Lower lobe of right lung (tissue), 2 donors: ENCODE results near the gene PTPN6. TPM values are rescaled to one million over a fixed set of nuclear protein-coding genes. Genes with fewer than 3 reads are reported as not detected.

ENCODE experiments used
- ATAC-seq, 2 donors: fragments of 200-7000 bp; cut with Tn5 transposase; one replicate each; pipeline ENCODE4 v1.9.1; 2020 to 2022; ENCODE audit warnings: mild to moderate bottlenecking in 2 of 2, moderate library complexity in 2 of 2
- DNase-seq: peaks from one replicate; pipeline ENCODE4 v3.0.0-alpha.2; 2020
- H3K27ac ChIP-seq: fragments of 200-600 bp; one replicate; pipeline ENCODE4 v1.8.0; 2022
- H3K27me3 ChIP-seq: fragments of 200-600 bp; one replicate; pipeline ENCODE4 v1.8.0; 2022; ENCODE audit warnings: low read depth
- H3K36me3 ChIP-seq: fragments of 200-600 bp; one replicate; pipeline ENCODE4 v1.8.0; 2022; ENCODE audit warnings: mild to moderate bottlenecking
- H3K4me1 ChIP-seq: fragments of 200-600 bp; one replicate; pipeline ENCODE4 v1.8.0; 2022
- H3K4me3 ChIP-seq: fragments of 200-600 bp; one replicate; pipeline ENCODE4 v1.8.0; 2022; ENCODE audit warnings: mild to moderate bottlenecking
- H3K9me3 ChIP-seq: fragments of 200-600 bp; one replicate; pipeline ENCODE4 v1.8.0; 2022
- intact Hi-C: fragments of 100-400 bp; cut with DNase I; formaldehyde crosslinking; loops from one replicate; pipeline ENCODE4 v1.11.0; 2022
- total RNA-seq: library from RNA; stranded (reverse); fragmentation: NEBNext Ultra II Directional; extraction: Animal tissue kit (Norgen Biotek cat#: 25700); gene quantifications from one replicate; pipeline ENCODE4 v1.2.1, GENCODE V29; 2021
- TF ChIP-seq, protein P1 (sequence below): fragments of 200-600 bp; IDR thresholded peaks from one replicate; pipeline ENCODE4 v1.8.0; 2022; ENCODE audit warnings: antibody characterized with exemption, mild to moderate bottlenecking
- donor health status: DM: no; HTN: yes; CAD: no; lungs with severe emphysema.

Gene PTPN6
- total RNA-seq, 1 donor from 2014 or later: 209 TPM

GRCh38 chr12:6921996-6922946, 28.9 kb upstream of the PTPN6 start:
- Histone ChIP-seq H3K9me3 (no peaks in the 10 kb centered on the region), H3K4me1 (peaks cover 34% of the 10 kb centered on the region), H3K27me3 (no peaks in the 10 kb centered on the region), H3K27ac (no peak overlapping the region), H3K4me3 (no peak overlapping the region), H3K36me3 (peaks cover 22% of the 10 kb centered on the region)
- TF ChIP-seq, protein P1, sequence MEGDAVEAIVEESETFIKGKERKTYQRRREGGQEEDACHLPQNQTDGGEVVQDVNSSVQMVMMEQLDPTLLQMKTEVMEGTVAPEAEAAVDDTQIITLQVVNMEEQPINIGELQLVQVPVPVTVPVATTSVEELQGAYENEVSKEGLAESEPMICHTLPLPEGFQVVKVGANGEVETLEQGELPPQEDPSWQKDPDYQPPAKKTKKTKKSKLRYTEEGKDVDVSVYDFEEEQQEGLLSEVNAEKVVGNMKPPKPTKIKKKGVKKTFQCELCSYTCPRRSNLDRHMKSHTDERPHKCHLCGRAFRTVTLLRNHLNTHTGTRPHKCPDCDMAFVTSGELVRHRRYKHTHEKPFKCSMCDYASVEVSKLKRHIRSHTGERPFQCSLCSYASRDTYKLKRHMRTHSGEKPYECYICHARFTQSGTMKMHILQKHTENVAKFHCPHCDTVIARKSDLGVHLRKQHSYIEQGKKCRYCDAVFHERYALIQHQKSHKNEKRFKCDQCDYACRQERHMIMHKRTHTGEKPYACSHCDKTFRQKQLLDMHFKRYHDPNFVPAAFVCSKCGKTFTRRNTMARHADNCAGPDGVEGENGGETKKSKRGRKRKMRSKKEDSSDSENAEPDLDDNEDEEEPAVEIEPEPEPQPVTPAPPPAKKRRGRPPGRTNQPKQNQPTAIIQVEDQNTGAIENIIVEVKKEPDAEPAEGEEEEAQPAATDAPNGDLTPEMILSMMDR: no peak
- ATAC-seq (no peak), DNase-seq (peak; percentile 29)
- intact Hi-C loops: no loop called here

- H3K4me1 ChIP-seq: peaks cover 35% of the 10 kb centered on the region
Measured at GRCh38 chr12:6923003-6923732, 28.0 kb upstream of the PTPN6 start.

GRCh38 chr12:6923851-6924250, 27.3 kb upstream of the PTPN6 start:
- peak; percentile 21 for DNase-seq
- TF ChIP-seq, protein P1: no peak
- Histone ChIP-seq H3K4me3 (no peak overlapping the region), H3K9me3 (no peaks in the 10 kb centered on the region), H3K4me1 (peaks cover 35% of the 10 kb centered on the region), H3K27ac (peak overlapping the region; percentile 86), H3K27me3 (no peaks in the 10 kb centered on the region), H3K36me3 (peaks cover 22% of the 10 kb centered on the region)
- intact Hi-C loops: no loop called here
- ATAC-seq: no peak

More at GRCh38 chr12:6923003-6923732, 28.0 kb upstream of the PTPN6 start:
- H3K27me3 ChIP-seq: no peaks in the 10 kb centered on the region
- H3K4me3 ChIP-seq: no peak overlapping the region
- intact Hi-C loops: no loop called here
- peaks cover 22% of the 10 kb centered on the region for H3K36me3 ChIP-seq
- DNase-seq (peak; percentile 10), ATAC-seq (no peak)
- TF ChIP-seq, protein P1: no peak
- H3K9me3 ChIP-seq: no peaks in the 10 kb centered on the region
- H3K27ac ChIP-seq: no peak overlapping the region

- intact Hi-C loops: no loop called here
- DNase-seq: no peak
- no peaks in the 10 kb centered on the region for H3K27me3 ChIP-seq
- H3K9me3 ChIP-seq: no peaks in the 10 kb centered on the region
- TF ChIP-seq, protein P1: no peak
- peak overlapping the region; percentile 86 for H3K27ac ChIP-seq
- H3K36me3 ChIP-seq: peaks cover 12% of the 10 kb centered on the region
- peaks cover 48% of the 10 kb centered on the region for H3K4me1 ChIP-seq
- peak overlapping the region; percentile 81 for H3K4me3 ChIP-seq
- no peak for ATAC-seq
Measured at GRCh38 chr12:6925239-6925539, 26.0 kb upstream of the PTPN6 start.

DNA sequence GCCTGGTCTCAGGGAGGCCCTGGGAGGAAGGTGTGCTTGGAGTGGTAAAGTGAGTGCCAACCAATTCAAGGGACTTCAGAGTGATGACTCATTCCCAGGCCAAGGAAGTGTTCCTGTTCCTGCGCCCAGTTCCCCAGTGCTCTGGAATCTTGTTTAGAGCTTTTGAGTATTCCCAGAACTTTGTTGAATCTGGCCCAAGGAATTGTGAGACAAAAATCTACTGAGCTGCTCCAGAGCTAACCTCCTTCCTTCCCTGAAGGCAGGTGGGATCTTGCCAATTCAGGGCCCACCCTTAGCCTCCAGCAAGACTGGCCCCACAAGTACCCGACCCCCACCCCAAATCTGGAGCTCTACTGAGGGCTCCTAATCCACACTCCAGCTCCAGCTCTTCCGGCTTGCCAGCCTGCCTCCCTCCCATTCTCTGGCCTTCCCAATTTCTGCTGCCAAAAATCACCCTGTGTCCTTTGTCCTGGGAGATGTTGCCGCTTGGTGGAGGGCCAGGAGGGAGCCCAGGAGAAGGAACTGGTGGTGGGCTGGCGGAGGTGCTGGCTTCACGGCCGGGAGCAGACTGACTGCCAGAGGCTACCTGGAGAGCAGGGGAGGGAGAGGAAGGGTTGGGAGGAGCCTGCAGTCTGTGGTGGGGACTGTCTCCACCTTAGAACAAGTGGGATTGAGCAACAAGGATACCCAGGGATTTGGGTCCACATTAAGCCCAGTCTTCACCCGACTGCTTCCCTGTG, 25.4 kb upstream of the PTPN6 start:
- peak; percentile 70 for DNase-seq
- H3K27me3 ChIP-seq: no peaks in the 10 kb centered on the region
- peaks cover 53% of the 10 kb centered on the region for H3K4me1 ChIP-seq
- peak overlapping the region; percentile 86 for H3K27ac ChIP-seq
- intact Hi-C loops: no loop called here
- peak; percentile 85 to 86 for ATAC-seq
- peaks cover 12% of the 10 kb centered on the region for H3K36me3 ChIP-seq
- H3K4me3 ChIP-seq: peak overlapping the region; percentile 81
- TF ChIP-seq, protein P1: no peak
- H3K9me3 ChIP-seq: no peaks in the 10 kb centered on the region
